Stimulated activated CD4-positive, alpha-beta T cell treated with anti-CD3 and anti-CD28 coated beads, Interleukin-4, amount 100 ng/mL, for 1 hour (primary cell): ENCODE measurements around the gene CACTIN.

Source experiments
- DNase-seq: peaks from one replicate; pipeline ENCODE4 v3.0.0-alpha.2; 2020

The CACTIN gene

GRCh38 chr19:3623716-3624115, 2.9 kb downstream of the CACTIN start:
- no peak for DNase-seq

- DNase-seq = no peak
Measured at GRCh38 chr19:3622224-3622623, 4.4 kb downstream of the CACTIN start.

GRCh38 chr19:3621689-3622088, 4.9 kb downstream of the CACTIN start:
- no peak for DNase-seq

- no peak for DNase-seq
Measured at GRCh38 chr19:3620817-3621547, 5.6 kb downstream of the CACTIN start.

- no peak for DNase-seq
Measured at GRCh38 chr19:3620145-3620816, 6.3 kb downstream of the CACTIN start.

- no peak for DNase-seq
Measured at GRCh38 chr19:3619631-3620012, 7.0 kb downstream of the CACTIN start.

GRCh38 chr19:3618811-3619630, 7.6 kb downstream of the CACTIN start:
- DNase-seq = no peak

GRCh38 chr19:3618144-3618810, 8.3 kb downstream of the CACTIN start:
- DNase-seq = peak; percentile 61

- no peak for DNase-seq
Measured at GRCh38 chr19:3617463-3617862, 9.1 kb downstream of the CACTIN start.

GRCh38 chr19:3615524-3616135, 11.0 kb downstream of the CACTIN start:
- DNase-seq = no peak

GRCh38 chr19:3614858-3615505, 11.6 kb downstream of the CACTIN start:
- no peak for DNase-seq

- no peak for DNase-seq
Measured at GRCh38 chr19:3613818-3614661, 12.6 kb downstream of the CACTIN start.

- DNase-seq = no peak
Measured at GRCh38 chr19:3612901-3613741, 13.5 kb downstream of the CACTIN start.

GRCh38 chr19:3612330-3612729, 14.3 kb downstream of the CACTIN start:
- no peak for DNase-seq

GRCh38 chr19:3611841-3612240, 14.7 kb downstream of the CACTIN start:
- no peak for DNase-seq

- DNase-seq = no peak
Measured at GRCh38 chr19:3610745-3611717, 15.6 kb downstream of the CACTIN start.

GRCh38 chr19:3609779-3610719, 16.5 kb downstream of the CACTIN start:
- DNase-seq = no peak
